HG03432 (cell line): ENCODE results near the gene SLC49A4.
"Not testable (repeated sequence)": the region's sequence is repeated elsewhere in the genome, so short reads cannot be mapped to it uniquely, and the experiment has no call there.

Experiments used
- ATAC-seq: cut with Tn5 transposase; IDR thresholded peaks from one replicate; pipeline ENCODE4 v1.9.1; 2021; ENCODE audit warnings: mild to moderate bottlenecking, moderate library complexity; ENCODE audit not compliant: unreplicated experiment

SLC49A4 gene

GRCh38 chr3:122794779-122795673 is at the start of gene SLC49A4:
TSS of gene SLC49A4 (plus strand) at chr3:122795069. CDS start at chr3:122795193, 124 bp downstream.
- peak; percentile 83 for ATAC-seq

GRCh38 chr3:122745369-122746021 is 49.4 kb upstream of the SLC49A4 start:
- no peak for ATAC-seq

- not testable (repeated sequence) for ATAC-seq
Observed at GRCh38 chr3:122747295-122747694, 47.6 kb upstream of the SLC49A4 start.

GRCh38 chr3:122748347-122748746 is 46.5 kb upstream of the SLC49A4 start:
- ATAC-seq: no peak

GRCh38 chr3:122754929-122755328 is 39.9 kb upstream of the SLC49A4 start:
- peak; percentile 68 for ATAC-seq

GRCh38 chr3:122755491-122755890 is 39.4 kb upstream of the SLC49A4 start:
- ATAC-seq: no peak

GRCh38 chr3:122758877-122759560 is 35.9 kb upstream of the SLC49A4 start:
- ATAC-seq: no peak

- no peak for ATAC-seq
Observed at GRCh38 chr3:122760453-122761271, 34.2 kb upstream of the SLC49A4 start.

- no peak for ATAC-seq
Observed at GRCh38 chr3:122766430-122766829, 28.4 kb upstream of the SLC49A4 start.

GRCh38 chr3:122767540-122768372 is 27.1 kb upstream of the SLC49A4 start:
- ATAC-seq: no peak

GRCh38 chr3:122770521-122771202 is 24.2 kb upstream of the SLC49A4 start:
- ATAC-seq: no peak

GRCh38 chr3:122772827-122773226 is 22.0 kb upstream of the SLC49A4 start:
- ATAC-seq: no peak

- ATAC-seq: peak; percentile 71
Observed at GRCh38 chr3:122773944-122774509, 20.8 kb upstream of the SLC49A4 start.

GRCh38 chr3:122774564-122774963 is 20.3 kb upstream of the SLC49A4 start:
- ATAC-seq: peak; percentile 21

GRCh38 chr3:122776675-122777468 is 18.0 kb upstream of the SLC49A4 start:
- no peak for ATAC-seq

- no peak for ATAC-seq
Observed at GRCh38 chr3:122777563-122777962, 17.3 kb upstream of the SLC49A4 start.

- ATAC-seq: no peak
Observed at GRCh38 chr3:122782804-122783203, 12.1 kb upstream of the SLC49A4 start.

GRCh38 chr3:122784436-122784835 is 10.4 kb upstream of the SLC49A4 start:
- no peak for ATAC-seq
